H9 (cell line): Measurements from ENCODE around the gene SCNN1B. TPM values are rescaled to one million over a fixed set of nuclear protein-coding genes. Genes with fewer than 3 reads are reported as not detected.

Source experiments
- DNase-seq: peaks from one replicate; pipeline ENCODE4 v3.0.0-alpha.2; 2017
- H2AFZ ChIP-seq: one replicate; pipeline ENCODE4 v1.6.1; 2013; ENCODE audit warnings: mild to moderate bottlenecking, low read length, control low read depth, moderate library complexity
- H2AK5ac ChIP-seq: 2 replicates; pipeline ENCODE4 v1.6.1; 2013; ENCODE audit warnings: low read length, control low read depth, mixed read lengths; ENCODE audit not compliant: insufficient read length
- H2BK120ac ChIP-seq: one replicate; pipeline ENCODE4 v1.6.1; 2013; ENCODE audit warnings: low read depth, mild to moderate bottlenecking, low read length, control low read depth, inconsistent platforms; ENCODE audit not compliant: poor library complexity, severe bottlenecking
- H2BK12ac ChIP-seq: 2 replicates; pipeline ENCODE4 v1.6.1; 2013; ENCODE audit warnings: low read length, control low read depth, mixed read lengths, low read depth; ENCODE audit not compliant: insufficient read length
- H2BK15ac ChIP-seq: 2 replicates; pipeline ENCODE4 v1.6.1; 2013; ENCODE audit warnings: low read depth, low read length, control low read depth
- H2BK20ac ChIP-seq: one replicate; pipeline ENCODE4 v1.6.1; 2013; ENCODE audit warnings: low read depth, mild to moderate bottlenecking, low read length, control low read depth, inconsistent platforms; ENCODE audit not compliant: poor library complexity, severe bottlenecking
- H2BK5ac ChIP-seq: 2 replicates; pipeline ENCODE4 v1.6.1; 2013; ENCODE audit warnings: low read length, control low read depth, mixed read lengths; ENCODE audit not compliant: insufficient read length
- H3K14ac ChIP-seq: 2 replicates; pipeline ENCODE4 v1.6.1; 2013; ENCODE audit warnings: low read length, control low read depth; ENCODE audit not compliant: insufficient read depth
- H3K18ac ChIP-seq: 2 replicates; pipeline ENCODE4 v1.6.1; 2013; ENCODE audit warnings: low read depth, mild to moderate bottlenecking, mixed read lengths, low read length, control low read depth; ENCODE audit not compliant: insufficient read length
- H3K23ac ChIP-seq: 2 replicates; pipeline ENCODE4 v1.6.1; 2013; ENCODE audit warnings: low read length, control low read depth, mixed read lengths, low read depth; ENCODE audit not compliant: insufficient read length
- H3K23me2 ChIP-seq: 2 replicates; pipeline ENCODE4 v1.6.1; 2013; ENCODE audit warnings: low read depth, mild to moderate bottlenecking, mixed read lengths, low read length, control low read depth; ENCODE audit not compliant: insufficient read length, poor library complexity, severe bottlenecking
- H3K27ac ChIP-seq: 2 replicates; pipeline ENCODE4 v1.5.1; 2013; ENCODE audit warnings: low read length, control low read depth, mixed read lengths, low read depth; ENCODE audit not compliant: insufficient read length
- H3K27me3 ChIP-seq: 2 replicates; pipeline ENCODE4 v1.6.1; 2013; ENCODE audit warnings: low read length, control low read depth, inconsistent platforms; ENCODE audit not compliant: insufficient read depth
- H3K4ac ChIP-seq: 2 replicates; pipeline ENCODE4 v1.6.1; 2013; ENCODE audit warnings: low read depth, mild to moderate bottlenecking, control low read depth, inconsistent platforms, low read length, moderate library complexity
- H3K4me1 ChIP-seq: 2 replicates; pipeline ENCODE4 v1.6.1; 2013; ENCODE audit warnings: low read length, control low read depth, inconsistent platforms; ENCODE audit not compliant: insufficient read depth
- H3K4me2 ChIP-seq: 2 replicates; pipeline ENCODE4 v1.6.1; 2013; ENCODE audit warnings: low read length, control low read depth, mixed read lengths; ENCODE audit not compliant: insufficient read length, insufficient read depth
- H3K56ac ChIP-seq: 2 replicates; pipeline ENCODE4 v1.6.1; 2013; ENCODE audit warnings: low read depth, mild to moderate bottlenecking, mixed read lengths, low read length, control low read depth; ENCODE audit not compliant: insufficient read length
- H3K79me1 ChIP-seq: 2 replicates; pipeline ENCODE4 v1.6.1; 2013; ENCODE audit warnings: low read depth, mild to moderate bottlenecking, moderate library complexity, low read length, control low read depth, inconsistent platforms; ENCODE audit not compliant: insufficient read depth, poor library complexity, severe bottlenecking
- H3K79me2 ChIP-seq: 2 replicates; pipeline ENCODE4 v1.6.1; 2013; ENCODE audit warnings: low read length, control low read depth, inconsistent platforms; ENCODE audit not compliant: insufficient read depth
- H3K9ac ChIP-seq: 2 replicates; pipeline ENCODE4 v1.6.1; 2013; ENCODE audit warnings: low read length, control low read depth, mixed read lengths; ENCODE audit not compliant: insufficient read length; ENCODE audit errors: extremely low read depth
- H3K9me3 ChIP-seq: one replicate; pipeline ENCODE4 v1.6.1; 2013; ENCODE audit warnings: low read depth, low read length, inconsistent platforms; ENCODE audit not compliant: control insufficient read depth
- H3T11ph ChIP-seq: one replicate; pipeline ENCODE4 v1.6.1; 2013; ENCODE audit warnings: mild to moderate bottlenecking, low read length, control low read depth, inconsistent platforms
- H4K20me1 ChIP-seq: one replicate; pipeline ENCODE4 v1.6.1; 2013; ENCODE audit not compliant: control insufficient read depth, insufficient read length, insufficient read depth
- H4K5ac ChIP-seq: 2 replicates; pipeline ENCODE4 v1.6.1; 2013; ENCODE audit warnings: low read depth, mild to moderate bottlenecking, mixed read lengths, low read length, control low read depth; ENCODE audit not compliant: insufficient read length
- H4K8ac ChIP-seq: replicated peaks from 2 replicates; pipeline ENCODE4 v1.6.1; 2013; ENCODE audit warnings: low read length, control low read depth, mixed read lengths, low read depth; ENCODE audit not compliant: insufficient read length
- H4K91ac ChIP-seq: 2 replicates; pipeline ENCODE4 v1.6.1; 2013; ENCODE audit warnings: low read depth, mild to moderate bottlenecking, moderate library complexity, mixed read lengths, low read length, control low read depth; ENCODE audit not compliant: insufficient read length
- H3K27ac Mint-ChIP-seq, 3 experiments: 2 replicates in 2 of 3; 3 replicates in 1 of 3; pipeline ENCODE4 v1.8.0; 2020 to 2021; ENCODE audit warnings: mixed read lengths in 3 of 3, mild to moderate bottlenecking in 1 of 3, moderate library complexity in 1 of 3
- H3K27me3 Mint-ChIP-seq: 2 replicates; pipeline ENCODE4 v1.8.0; 2021; ENCODE audit warnings: low read depth, mild to moderate bottlenecking, moderate library complexity, mixed read lengths
- H3K36me3 Mint-ChIP-seq, 3 experiments: 2 replicates in 2 of 3; 3 replicates in 1 of 3; pipeline ENCODE4 v1.8.0; 2020 to 2021; ENCODE audit warnings: low read depth in 3 of 3, mixed read lengths in 3 of 3; ENCODE audit not compliant: insufficient read depth in 1 of 3
- H3K4me1 Mint-ChIP-seq, 2 experiments: 2 replicates each; pipeline ENCODE4 v1.8.0; 2020; ENCODE audit warnings: mixed read lengths in 2 of 2
- H3K4me3 Mint-ChIP-seq, 2 experiments: 2 replicates in 1 of 2; 3 replicates in 1 of 2; pipeline ENCODE4 v1.8.0; 2020 to 2021; ENCODE audit warnings: mild to moderate bottlenecking in 2 of 2, mixed read lengths in 2 of 2, moderate library complexity in 1 of 2
- H3K9me3 Mint-ChIP-seq, 2 experiments: 2 replicates in 1 of 2; 3 replicates in 1 of 2; pipeline ENCODE4 v1.8.0; 2020; ENCODE audit warnings: mild to moderate bottlenecking in 2 of 2, mixed read lengths in 2 of 2, moderate library complexity in 1 of 2
- CTCF ChIP-seq: fragments of 200-600 bp; sonication (generic); conservative IDR thresholded peaks from 3 replicates; pipeline ENCODE4 v1.8.0; 2021; ENCODE audit warnings: antibody characterized with exemption, mild to moderate bottlenecking
- WGBS: extraction: QIAGEN DNeasy Blood & Tissue Kit; methylation state at CpG from one replicate; pipeline ENCODE4 v1.1.7; 2013; ENCODE audit warnings: missing lambda C conversion rate, low lambda C conversion rate, mixed read lengths; ENCODE audit not compliant: insufficient read length; ENCODE audit errors: extremely low coverage; 5-methylcytosine and 5-hydroxymethylcytosine counted together
- total RNA-seq: library from RNA; stranded (reverse); gene quantifications from 2 replicates; pipeline ENCODE4 v1.2.1, GENCODE V29; 2021

The SCNN1B gene
- total RNA-seq, 1 experiment from 2014 or later, result 0.11 TPM

GRCh38 chr16:23283571-23283970 is 18.5 kb upstream of the SCNN1B start:
- H2BK120ac ChIP-seq, result no peak overlapping the region
- Mint-ChIP-seq H3K27me3 (peaks cover 2% of the 10 kb centered on the region; the same call in 1 of the 2 replicates), H3K36me3 (no peaks in the 10 kb centered on the region), H3K27ac (no peak overlapping the region), H3K9me3 (no peaks in the 10 kb centered on the region; a peak in 1 of 5 replicates), H3K4me3 (no peak overlapping the region), H3K4me1 (peaks cover 21 to 22% of the 10 kb centered on the region in 2 experiments)
- no peak overlapping the region for H2BK20ac ChIP-seq
- H3K23me2 ChIP-seq, result no peaks in the 10 kb centered on the region
- no peak overlapping the region for H3K4me2 ChIP-seq
- H4K91ac ChIP-seq, result no peak overlapping the region
- WGBS, result no CpG with 5 or more reads among the region's 2 CpGs
- H2BK5ac ChIP-seq, result no peak overlapping the region
- H3K79me1 ChIP-seq, result no peaks in the 10 kb centered on the region
- H2BK12ac ChIP-seq, result no peak overlapping the region
- peak overlapping the region; percentile 35 for H3K18ac ChIP-seq
- no peaks in the 10 kb centered on the region for H3K79me2 ChIP-seq
- H2AK5ac ChIP-seq, result no peak overlapping the region
- H3K23ac ChIP-seq, result no peak overlapping the region
- no peak overlapping the region for H3K56ac ChIP-seq
- no peak for DNase-seq
- no peaks in the 10 kb centered on the region for H3K27me3 ChIP-seq
- no peak overlapping the region for H3K14ac ChIP-seq
- H2BK15ac ChIP-seq, result no peak overlapping the region
- no peaks in the 10 kb centered on the region for H3K9me3 ChIP-seq
- no peak overlapping the region for H3K27ac ChIP-seq
- no peak overlapping the region for H3K4ac ChIP-seq
- no peaks in the 10 kb centered on the region for H3K4me1 ChIP-seq
- no peak overlapping the region for H2AFZ ChIP-seq
- H3T11ph ChIP-seq, result no peak overlapping the region
- no peak for TF ChIP-seq CTCF
- H4K8ac ChIP-seq, result no peak overlapping the region
- no peak overlapping the region for H4K5ac ChIP-seq
- H3K9ac ChIP-seq, result no peak overlapping the region
- no peaks in the 10 kb centered on the region for H4K20me1 ChIP-seq
